Skeletal muscle cell (primary cell): ENCODE data around the gene SP2.

Experiments
- DNase-seq: peaks from one replicate; pipeline ENCODE4 v3.0.0-alpha.2; 2010; ENCODE audit warnings: low read depth
- H3K4me3 ChIP-seq: 2 replicates; pipeline ENCODE4 v1.5.1; 2011; ENCODE audit warnings: low read depth, mild to moderate bottlenecking, control low read depth, low read length, moderate library complexity

The SP2 gene

GRCh38 chr17:47961406-47961805 is 65.4 kb downstream of the SP2 start:
- no peak for DNase-seq
- no peak overlapping the region for H3K4me3 ChIP-seq

GRCh38 chr17:47962901-47963300 is 66.9 kb downstream of the SP2 start:
- DNase-seq = no peak
- no peak overlapping the region for H3K4me3 ChIP-seq

GRCh38 chr17:47964856-47965255 is 68.8 kb downstream of the SP2 start:
- no peak overlapping the region for H3K4me3 ChIP-seq
- no peak for DNase-seq

GRCh38 chr17:47966079-47966519 is 70.1 kb downstream of the SP2 start:
- no peak overlapping the region for H3K4me3 ChIP-seq
- DNase-seq = no peak

GRCh38 chr17:47967607-47968252 is 71.7 kb downstream of the SP2 start:
- peak; percentile 35 for DNase-seq

GRCh38 chr17:47968836-47969235 is 72.8 kb downstream of the SP2 start:
- DNase-seq = no peak
- H3K4me3 ChIP-seq = no peak overlapping the region

More at GRCh38 chr17:47967607-47968252, 71.7 kb downstream of the SP2 start:
- no peak overlapping the region for H3K4me3 ChIP-seq

- peak overlapping the region; percentile 27 for H3K4me3 ChIP-seq
- DNase-seq = no peak
Observed at GRCh38 chr17:47969930-47970724, 74.1 kb downstream of the SP2 start.

GRCh38 chr17:47970725-47971499 is 74.9 kb downstream of the SP2 start, which contains the start of gene CDK5RAP3:
Gene CDK5RAP3 (plus strand): TSS chr17:47971113. CDS start chr17:47971147, 34 bp downstream.
- DNase-seq = peak; percentile 96
- H3K4me3 ChIP-seq = peak within 1 kb of the TSS; percentile 96

GRCh38 chr17:47973541-47973940 is 77.5 kb downstream of the SP2 start:
- no peak for DNase-seq
- no peak overlapping the region for H3K4me3 ChIP-seq

- H3K4me3 ChIP-seq = no peak overlapping the region
- no peak for DNase-seq
Observed at GRCh38 chr17:47975189-47975822, 79.3 kb downstream of the SP2 start.

GRCh38 chr17:47975823-47976205 is 79.8 kb downstream of the SP2 start:
- no peak overlapping the region for H3K4me3 ChIP-seq
- DNase-seq = no peak

GRCh38 chr17:47978324-47978723 is 82.3 kb downstream of the SP2 start:
- H3K4me3 ChIP-seq = no peak overlapping the region

More at GRCh38 chr17:47978324-47978723, 82.3 kb downstream of the SP2 start:
- DNase-seq = no peak
